Stimulated activated CD4-positive, alpha-beta T cell treated with anti-CD3 and anti-CD28 coated beads, Interleukin-4, amount 100 ng/mL, for 1 hour (primary cell): ENCODE results near the gene PLXNC1.

Source experiments
- DNase-seq: peaks from one replicate; pipeline ENCODE4 v3.0.0-alpha.2; 2020

PLXNC1 gene

GRCh38 chr12:94245631-94246383, 97.4 kb downstream of the PLXNC1 start:
- no peak for DNase-seq

DNA sequence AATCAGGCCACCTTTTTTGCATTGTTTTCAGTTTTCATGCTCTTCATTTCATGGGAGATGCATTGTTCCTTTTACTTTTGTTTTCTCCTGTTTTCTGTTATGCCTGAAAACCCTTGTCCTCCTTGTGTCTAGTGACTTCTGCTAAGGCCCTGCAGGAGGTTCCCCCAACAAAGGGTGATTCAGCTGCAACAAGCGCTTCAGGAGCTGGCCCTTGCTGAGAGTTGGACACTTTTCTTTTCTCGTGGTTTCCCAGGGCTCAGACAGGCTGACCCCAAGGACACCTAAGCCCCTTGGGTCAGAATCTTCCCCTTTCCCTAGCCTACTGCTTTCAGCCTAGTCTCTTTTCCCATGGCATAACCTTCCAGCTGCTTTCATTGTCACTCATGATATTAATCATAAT, 98.9 kb downstream of the PLXNC1 start:
- DNase-seq = no peak

DNA sequence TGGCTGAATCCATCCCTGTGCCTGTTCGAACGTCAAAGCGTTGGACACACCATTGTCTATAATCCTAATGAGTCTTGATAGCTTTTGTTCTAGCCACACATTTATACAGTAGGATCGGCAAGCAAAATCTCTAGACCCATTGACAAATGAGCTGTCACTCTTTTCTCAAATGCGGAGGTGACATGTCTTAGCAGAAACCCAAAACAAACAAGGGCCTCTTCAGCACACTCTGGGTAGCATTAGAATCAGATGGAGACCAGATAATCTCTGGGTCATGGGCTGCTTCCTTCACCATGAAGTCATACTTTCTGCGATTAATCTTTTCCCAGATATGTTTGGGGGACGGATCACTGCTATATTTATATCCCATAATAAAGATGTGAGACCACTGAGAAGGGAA, 100.2 kb downstream of the PLXNC1 start:
- no peak for DNase-seq

DNA sequence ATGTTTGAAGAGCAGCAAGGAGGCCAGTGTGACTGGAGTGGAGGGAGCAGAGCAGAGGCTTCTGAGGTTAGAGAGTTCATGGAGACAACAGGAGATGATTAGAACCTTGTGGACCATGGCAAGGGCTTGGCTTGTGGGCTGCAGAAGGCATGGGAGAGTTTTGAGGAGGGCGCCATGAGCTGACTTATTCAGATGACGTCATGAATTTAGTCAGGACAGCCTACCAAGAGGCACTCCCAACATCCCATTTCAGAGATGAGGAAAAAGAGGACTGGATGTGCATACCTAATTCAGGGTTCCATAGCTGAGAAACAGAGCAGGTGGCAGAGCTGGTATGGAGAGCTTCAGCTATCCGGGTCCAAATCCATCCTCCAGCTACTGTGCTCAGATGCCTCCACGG, 101.8 kb downstream of the PLXNC1 start:
- no peak for DNase-seq

DNA sequence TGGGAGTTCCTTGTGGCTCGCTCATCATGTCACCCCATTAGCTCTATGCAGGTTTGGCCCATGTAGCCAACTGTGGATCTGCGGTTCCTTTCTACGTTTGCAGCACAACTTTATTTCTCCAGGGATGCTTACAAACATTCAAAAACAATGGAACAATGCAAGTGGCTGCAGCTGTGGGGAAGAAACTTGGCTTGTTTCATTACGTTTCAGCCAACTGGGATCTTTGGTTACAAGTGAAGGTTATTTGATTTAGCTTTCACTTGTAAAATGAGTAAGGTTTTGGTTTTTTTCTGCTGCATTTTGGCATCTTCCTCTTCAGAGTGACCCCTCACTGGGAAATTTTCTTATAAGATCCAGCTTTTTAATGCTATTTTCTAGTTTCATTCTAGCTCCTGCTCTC, 105.9 kb downstream of the PLXNC1 start:
- DNase-seq = no peak

DNA sequence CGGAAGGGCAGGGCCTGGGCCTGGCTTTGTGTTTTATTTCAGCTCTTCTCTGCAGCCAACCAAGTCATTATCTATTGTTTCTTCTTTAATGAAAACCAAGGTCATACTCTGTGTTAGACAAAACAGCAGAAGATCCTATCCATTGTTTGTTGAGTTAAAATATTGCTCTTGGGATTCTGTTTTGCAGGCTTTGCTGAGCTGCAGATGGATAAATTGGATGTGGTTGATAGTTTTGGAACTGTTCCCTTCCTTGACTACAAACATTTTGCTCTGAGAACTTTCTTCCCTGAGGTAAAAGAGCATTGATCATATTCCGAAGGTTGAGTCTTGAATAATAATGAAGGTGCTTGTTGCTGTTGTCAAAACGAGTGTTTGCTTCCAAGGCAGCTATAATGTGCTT, 106.6 kb downstream of the PLXNC1 start:
- no peak for DNase-seq

GRCh38 chr12:94255428-94255827, 107.1 kb downstream of the PLXNC1 start:
- DNase-seq = no peak

DNA sequence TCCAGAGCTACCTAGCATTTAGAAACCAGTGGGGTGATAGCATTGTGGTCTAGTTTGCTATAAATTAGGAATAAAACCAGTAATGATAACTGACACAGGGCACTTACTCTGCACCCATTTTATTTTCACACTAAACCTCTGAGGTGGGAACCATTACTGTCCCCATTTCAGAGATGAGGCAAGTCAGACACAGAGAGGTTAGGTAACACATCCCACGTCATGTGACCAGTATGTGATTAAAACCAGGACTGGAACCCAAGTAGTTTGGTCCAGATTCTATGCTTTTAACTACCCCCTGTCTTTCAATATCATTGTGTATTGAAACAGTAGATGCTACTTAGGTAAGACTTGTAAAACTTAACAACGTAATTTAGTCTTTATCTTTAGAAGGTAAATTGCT, 110.2 kb downstream of the PLXNC1 start:
- DNase-seq = no peak

DNA sequence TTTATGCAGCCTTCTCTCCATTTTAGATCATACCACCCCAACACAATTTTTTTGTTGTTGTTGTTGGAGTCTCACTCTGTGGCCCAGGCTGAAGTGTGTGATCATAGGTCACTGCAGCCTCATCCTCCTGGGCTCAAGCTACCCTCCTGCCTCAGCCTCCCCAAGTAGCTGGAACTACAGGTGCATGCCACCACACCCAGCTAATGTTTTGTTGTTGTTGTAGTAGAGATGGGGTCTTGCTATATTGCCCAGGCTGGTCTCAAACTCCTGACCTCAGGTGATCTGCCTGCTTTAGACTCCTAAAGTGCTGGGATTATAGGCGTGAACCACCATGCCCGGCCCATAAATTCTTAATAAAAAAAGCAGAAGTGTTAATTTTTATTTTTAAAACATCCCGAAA, 111.6 kb downstream of the PLXNC1 start:
- DNase-seq = no peak

GRCh38 chr12:94260717-94261116, 112.3 kb downstream of the PLXNC1 start:
- DNase-seq = no peak

GRCh38 chr12:94261119-94261518, 112.7 kb downstream of the PLXNC1 start:
- no peak for DNase-seq

GRCh38 chr12:94261786-94262185, 113.4 kb downstream of the PLXNC1 start:
- no peak for DNase-seq

GRCh38 chr12:94262228-94263010, 114.0 kb downstream of the PLXNC1 start:
- peak; percentile 68 for DNase-seq

DNA sequence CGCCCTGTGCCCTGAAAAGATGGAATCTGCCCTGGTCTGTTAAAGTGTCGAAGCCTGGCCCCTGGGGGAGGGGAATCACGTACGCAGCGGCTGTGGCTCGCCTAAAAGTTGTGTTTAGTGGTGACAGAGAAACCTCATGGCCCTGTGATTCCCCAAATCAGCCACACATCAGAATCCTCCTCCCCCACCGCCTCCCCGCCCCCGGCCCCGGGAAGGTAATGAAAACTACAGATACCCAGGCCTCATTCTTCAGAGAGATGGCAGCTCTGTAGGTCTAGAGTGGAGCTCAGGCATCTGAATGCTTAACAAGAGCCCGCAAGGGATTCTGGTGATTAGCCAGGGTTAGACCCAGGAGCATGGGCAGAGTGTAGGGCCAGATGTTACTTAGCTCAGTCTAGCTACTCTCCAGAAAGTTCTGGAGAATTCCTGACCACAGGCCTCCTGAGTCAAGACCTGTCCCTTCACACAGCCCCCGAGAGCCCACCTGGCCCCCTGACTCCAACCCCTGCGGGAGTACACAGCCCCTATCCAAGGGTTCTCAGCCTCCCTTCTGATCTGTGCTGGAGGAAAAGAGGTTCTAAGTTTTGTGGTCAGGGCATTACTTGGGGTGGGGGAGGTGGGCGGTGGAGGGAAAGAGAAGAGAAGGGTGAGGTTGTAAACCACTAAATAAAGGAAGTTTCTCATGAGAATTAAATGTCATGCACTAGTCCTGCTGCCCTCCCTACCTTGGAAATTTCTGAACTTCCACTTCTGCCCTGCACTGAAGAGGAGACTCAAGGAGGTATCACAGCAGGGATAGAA, 114.8 kb downstream of the PLXNC1 start:
- DNase-seq = peak; percentile 73

GRCh38 chr12:94263905-94264561, 115.7 kb downstream of the PLXNC1 start:
- no peak for DNase-seq

- no peak for DNase-seq
Measured at GRCh38 chr12:94264736-94265485, 116.5 kb downstream of the PLXNC1 start.

DNA sequence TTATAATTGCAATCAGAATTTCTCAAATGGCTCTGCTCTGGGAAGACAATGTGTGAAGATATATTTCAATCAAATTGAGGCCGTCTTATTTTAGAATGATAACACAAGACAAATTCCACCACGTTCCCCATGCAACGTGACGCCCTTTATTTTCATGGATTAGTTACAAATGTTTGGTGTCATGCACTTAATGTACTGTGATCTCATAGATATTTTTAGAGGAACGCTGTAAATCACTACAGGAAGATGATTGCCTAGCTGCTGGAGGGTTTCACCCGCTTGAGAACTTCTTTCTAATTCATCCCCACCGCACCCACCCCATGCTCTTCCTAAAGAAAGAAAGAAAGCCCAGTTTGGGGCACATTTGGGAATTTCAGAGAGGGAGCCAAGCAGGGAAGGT, 117.2 kb downstream of the PLXNC1 start:
- no peak for DNase-seq

DNA sequence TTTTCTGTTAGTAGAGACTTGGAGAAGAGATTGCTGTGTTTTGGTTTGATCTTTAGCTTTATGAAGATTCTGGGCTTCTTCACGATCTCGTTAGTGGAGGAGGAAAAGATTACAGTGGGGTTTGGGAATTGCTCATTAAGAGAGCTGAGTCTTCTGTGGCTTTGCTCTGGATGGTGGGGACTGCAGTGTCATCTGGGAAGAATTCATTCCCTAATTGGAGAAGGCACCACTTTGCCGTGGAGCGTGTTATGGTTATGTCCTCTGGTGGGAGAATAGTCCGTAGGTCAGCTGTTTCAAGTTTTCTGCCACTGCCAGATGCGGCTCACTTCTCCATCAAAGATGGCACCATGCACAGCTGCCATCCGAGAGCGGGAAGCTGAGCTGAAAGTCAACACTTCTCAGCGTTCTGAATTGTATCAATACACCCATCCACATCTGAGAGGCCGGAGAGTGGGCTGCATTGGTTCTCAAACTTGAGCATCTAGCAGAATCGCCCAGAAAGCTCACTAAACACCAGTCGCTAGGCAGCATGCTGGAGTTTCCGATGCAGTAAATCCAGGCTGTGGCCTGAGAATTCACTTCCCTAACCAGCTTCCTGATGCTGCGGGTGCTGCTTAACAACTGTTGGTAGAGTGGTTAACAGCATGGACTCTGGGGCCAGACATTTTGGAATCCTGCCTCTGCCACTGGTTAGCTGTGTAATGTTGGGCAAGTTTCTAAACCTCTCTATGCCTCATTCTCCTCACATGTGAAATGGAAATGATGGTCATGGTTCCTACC, 117.8 kb downstream of the PLXNC1 start:
- no peak for DNase-seq

- no peak for DNase-seq
Measured at GRCh38 chr12:94266796-94267536, 118.6 kb downstream of the PLXNC1 start.

DNA sequence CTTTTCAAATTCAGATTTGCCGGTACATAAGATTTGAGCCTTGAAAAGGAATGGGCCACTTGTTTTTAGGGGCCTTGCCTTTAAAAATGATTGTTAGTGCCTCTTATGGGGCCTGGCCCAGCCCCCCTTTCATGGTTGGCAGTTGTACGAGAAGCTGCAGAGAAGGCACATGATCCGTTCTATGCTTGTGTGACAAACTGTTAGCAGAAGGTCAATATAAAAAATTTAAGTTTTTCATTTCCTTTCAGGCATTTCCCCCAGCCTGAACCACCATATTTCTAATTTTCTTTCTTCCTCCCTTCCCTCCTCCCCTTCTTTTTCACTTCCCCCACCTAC, 119.1 kb downstream of the PLXNC1 start:
- DNase-seq = no peak

DNA sequence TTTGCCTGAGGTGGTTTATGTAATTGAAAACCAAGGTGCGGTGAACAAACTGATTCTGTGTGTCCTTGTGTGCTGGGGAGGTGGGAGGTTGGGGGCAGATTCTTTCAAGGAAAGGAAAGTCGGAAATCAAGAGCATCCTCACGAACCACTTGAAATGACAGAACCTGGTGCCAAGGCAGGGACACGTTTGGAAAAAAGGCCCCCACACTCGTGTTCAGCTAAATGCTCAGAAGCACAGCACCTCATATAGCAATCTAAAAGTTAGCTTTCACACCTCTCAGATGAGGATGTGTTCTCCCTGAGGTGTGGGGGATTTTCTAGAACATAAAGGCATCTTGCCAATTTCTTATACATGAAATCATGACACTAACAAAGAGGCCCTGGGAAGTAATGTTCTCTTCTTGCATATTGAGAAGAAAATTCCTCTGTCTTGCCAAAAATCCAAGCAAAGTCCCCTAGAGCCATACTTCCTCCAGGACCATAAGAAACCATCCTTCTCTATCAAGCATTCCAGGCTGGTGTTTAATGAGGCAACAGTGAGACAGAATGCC, 119.6 kb downstream of the PLXNC1 start:
- DNase-seq = no peak
